GM19455 (cell line): ENCODE data around the gene ECE1.
"Not testable (repeated sequence)": the region's sequence is repeated elsewhere in the genome, so short reads cannot be mapped to it uniquely, and the experiment has no call there.

ENCODE experiments used
- ATAC-seq: cut with Tn5 transposase; IDR thresholded peaks from one replicate; pipeline ENCODE4 v1.9.1; 2021; ENCODE audit not compliant: unreplicated experiment

ECE1 gene

GRCh38 chr1:21232044-21232443 lies 58.2 kb downstream of the ECE1 start:
- ATAC-seq, result no peak

GRCh38 chr1:21229246-21230000 lies 60.8 kb downstream of the ECE1 start:
- no peak for ATAC-seq

GRCh38 chr1:21228224-21228623 lies 62.0 kb downstream of the ECE1 start:
- ATAC-seq, result not testable (repeated sequence)

DNA sequence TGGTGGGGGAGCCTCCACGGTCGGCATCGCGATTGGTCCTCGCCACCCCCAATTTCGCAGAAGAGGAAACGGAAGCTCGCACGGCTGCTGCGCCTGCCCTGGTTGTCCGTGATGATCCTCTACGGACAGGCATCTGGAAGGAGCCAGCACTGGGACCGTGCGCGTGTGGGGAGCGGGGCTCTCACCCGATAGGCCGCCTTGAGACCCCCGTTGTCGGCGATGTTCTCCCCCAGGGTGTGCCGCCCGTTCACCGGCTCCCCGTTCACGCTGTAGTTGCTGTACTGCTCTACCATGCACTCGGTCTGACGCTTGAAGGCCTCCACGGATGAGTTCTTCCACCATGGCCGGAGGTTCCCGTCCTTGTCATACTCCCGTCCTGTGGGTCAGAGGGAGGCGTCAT lies 65.2 kb downstream of the ECE1 start:
- ATAC-seq, result no peak

DNA sequence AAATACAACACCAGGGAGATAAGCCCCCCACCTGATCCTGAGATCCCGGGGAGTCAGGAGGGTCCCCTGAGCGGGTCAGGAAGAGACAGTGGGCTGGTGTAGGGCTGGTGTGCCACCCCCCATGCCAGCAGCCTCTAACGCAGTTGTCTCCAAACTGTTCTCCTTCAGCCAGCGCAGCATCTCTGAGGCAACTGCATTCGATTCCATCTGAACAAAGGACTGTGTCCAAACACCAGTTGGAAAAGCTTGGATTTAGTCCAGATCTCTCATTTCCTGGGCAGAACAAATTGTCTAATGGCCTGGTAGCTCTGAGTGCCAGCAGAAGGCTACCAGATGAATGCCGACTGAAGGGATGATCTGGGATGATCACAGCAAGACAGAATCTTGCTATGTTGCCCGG lies 69.4 kb downstream of the ECE1 start:
- ATAC-seq, result no peak

DNA sequence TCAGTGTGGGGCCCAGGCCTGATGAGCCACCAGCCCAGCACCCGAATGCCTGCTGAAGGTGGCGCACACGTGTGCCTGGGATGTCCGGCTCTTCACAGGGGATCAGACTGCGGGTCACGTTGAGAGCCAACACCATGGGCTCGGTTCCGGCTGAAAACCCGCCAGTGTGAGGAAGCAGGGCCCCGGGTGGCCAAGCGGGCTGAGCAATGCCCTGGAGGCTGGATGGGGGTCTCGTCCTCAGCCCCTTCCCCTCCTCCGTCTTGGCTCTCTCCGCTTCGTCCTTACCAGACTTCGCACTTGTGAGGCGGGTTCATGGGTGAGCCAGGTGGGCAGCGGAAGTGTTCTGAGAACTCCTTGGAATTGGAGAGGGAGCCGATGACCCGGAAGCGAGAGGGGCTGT lies 70.6 kb downstream of the ECE1 start:
- no peak for ATAC-seq

DNA sequence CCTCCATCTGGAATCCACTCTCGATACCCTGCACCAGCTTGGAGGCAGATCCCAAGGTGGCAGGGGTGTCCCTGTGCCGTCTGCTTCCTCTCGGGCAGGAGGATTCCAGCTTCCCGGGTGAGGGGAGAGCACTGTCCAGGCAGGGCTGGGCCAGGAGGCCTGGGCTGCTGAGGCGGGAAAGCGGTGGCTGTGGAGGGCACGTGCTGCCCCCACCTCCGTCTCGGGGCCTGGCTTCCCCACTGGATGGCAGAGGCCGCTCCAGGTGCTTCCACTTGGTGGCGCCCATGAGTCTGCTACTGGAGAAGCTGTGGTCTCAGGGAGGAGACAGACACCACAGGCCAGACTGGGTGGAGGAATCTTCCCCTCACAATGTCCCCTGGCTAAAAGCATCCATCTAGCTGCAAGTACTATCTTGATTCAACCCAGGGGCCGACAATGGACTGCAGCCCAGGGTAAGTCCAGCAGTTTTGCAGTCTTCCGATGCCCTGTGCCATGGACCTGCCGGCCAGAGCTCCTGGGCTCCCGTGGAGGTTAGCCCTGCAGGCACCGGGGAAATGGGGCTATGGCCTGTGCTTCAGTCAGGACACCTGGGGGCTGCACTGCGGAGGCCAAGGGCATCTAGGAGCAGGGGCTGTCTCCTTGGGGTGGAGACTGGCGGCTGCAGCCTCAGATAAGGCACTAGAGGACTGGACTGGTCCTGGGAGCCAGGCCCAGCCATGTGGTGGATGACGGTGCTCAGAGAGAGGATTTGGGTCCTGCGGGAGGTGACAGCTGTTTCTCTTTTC lies 72.3 kb downstream of the ECE1 start:
- ATAC-seq, result no peak

GRCh38 chr1:21216835-21217811 lies 73.1 kb downstream of the ECE1 start:
- ATAC-seq, result no peak

DNA sequence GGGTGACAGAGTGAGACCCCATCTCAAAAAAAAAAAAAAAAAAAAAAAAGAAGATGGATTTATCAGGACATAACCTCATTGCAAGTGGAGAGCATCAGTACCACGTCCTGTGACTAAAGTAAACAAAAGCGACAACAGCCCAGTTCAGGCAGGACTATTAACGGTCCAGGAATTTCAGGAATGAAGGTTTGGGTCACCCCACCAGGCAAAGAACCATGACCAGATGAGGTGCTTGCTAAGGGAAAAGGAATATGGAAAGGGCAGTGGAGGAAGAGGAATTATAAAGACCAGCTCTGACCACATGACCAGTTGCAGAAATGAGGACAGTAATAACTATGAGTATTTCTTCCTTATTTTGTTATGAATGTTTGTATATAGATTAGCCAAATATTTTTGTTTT lies 78.1 kb downstream of the ECE1 start:
- ATAC-seq, result no peak

- not testable (repeated sequence) for ATAC-seq
Observed at GRCh38 chr1:21208137-21208700, 82.0 kb downstream of the ECE1 start.

- no peak for ATAC-seq
Observed at GRCh38 chr1:21206117-21206516, 84.1 kb downstream of the ECE1 start.

DNA sequence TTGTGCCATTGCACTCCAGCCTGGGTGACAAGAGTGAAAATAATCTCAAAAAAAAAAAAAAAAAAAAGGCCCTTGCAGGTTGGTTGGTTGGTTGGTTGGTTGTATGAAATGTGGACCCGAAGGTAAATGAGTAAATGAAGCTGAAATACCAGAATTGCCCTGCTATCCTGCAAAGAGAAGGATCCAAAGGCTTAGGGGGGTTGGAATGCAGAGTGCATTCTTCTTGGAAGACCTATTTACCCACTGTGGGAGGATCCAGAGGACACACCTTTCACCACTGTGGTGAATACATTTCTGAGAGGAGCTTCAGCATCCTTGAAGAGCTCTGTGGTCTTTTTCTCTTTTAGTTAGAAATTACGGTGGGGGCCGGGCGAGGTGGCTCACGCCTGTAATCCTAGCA lies 84.8 kb downstream of the ECE1 start:
- ATAC-seq, result no peak

- no peak for ATAC-seq
Observed at GRCh38 chr1:21201650-21202049, 88.6 kb downstream of the ECE1 start.

- not testable (repeated sequence) for ATAC-seq
Observed at GRCh38 chr1:21201238-21201637, 89.0 kb downstream of the ECE1 start.

GRCh38 chr1:21200767-21201166 lies 89.5 kb downstream of the ECE1 start:
- no peak for ATAC-seq

- ATAC-seq, result no peak
Observed at GRCh38 chr1:21198929-21199328, 91.3 kb downstream of the ECE1 start.

DNA sequence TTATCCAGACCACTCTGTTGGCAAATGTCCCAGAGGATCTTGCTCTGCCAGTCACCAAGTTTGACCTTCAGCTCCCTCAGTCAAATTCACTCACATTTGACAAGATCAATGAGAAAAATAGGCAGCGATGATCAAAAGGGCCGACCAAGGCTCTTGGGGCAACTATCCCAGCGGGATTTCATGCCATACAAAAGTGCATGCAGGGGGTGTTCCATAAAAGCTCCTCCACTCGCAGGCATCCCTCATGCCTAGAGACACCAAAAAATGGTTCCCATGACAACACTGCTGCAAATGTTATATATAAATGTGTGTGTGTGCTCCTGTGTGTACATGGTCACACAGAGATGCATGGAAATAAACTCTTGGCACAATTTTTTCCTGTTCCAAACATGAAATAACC lies 97.4 kb downstream of the ECE1 start:
- no peak for ATAC-seq

DNA sequence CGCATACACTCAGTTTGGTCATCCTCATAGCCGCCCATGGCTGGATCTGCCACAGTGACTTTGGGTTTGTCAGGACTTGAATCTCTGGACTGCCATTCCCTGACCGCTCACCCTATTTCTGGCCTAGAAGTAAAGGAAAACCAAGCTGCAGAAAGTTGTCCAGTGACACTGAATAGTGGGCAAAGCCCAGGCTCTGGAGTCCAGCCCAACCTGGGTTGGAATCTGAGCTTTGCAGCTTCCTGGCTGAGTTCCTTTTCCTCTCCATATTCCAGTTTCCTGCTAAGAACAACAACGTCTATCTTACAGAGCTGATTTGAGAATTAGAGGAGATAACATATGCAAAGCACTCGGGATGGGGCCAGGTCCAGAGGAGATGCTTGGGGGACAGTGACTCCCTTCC lies 98.0 kb downstream of the ECE1 start:
- no peak for ATAC-seq

GRCh38 chr1:21190771-21191170 lies 99.5 kb downstream of the ECE1 start:
- not testable (repeated sequence) for ATAC-seq

GRCh38 chr1:21189906-21190500 lies 100.3 kb downstream of the ECE1 start:
- ATAC-seq, result no peak

DNA sequence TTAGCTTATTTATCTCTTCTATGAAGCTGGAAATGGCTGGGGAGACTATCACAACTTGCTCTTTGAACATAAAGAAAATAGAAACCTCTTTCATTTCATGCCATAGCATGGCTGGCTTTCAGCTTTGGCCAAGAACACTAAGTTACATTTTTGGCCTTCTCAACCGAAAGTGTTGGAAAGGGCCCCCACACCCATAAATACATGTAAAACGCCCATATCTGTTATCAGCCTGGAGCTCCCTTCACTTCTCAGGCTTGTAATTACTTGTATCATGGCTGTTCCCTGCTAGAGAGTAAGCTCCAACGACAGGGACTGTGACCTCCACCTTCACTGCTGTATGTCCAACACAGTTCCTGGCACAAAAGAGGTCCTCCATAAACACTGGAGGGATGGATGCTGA lies 100.8 kb downstream of the ECE1 start:
- ATAC-seq, result no peak
